Endothelial cell of umbilical vein (primary cell): ENCODE results near the gene GAD2. TPM values are rescaled to one million over a fixed set of nuclear protein-coding genes. Genes with fewer than 3 reads are reported as not detected.

Source experiments
- BruUV-seq: library from RNA; stranded (reverse); fragments of 400-500 nt; replicated peaks from 2 replicates; lab custom pipeline; 2021; lab: Mats Ljungman, UMichigan
- CTCF ChIA-PET: fragments of 300-600, 350-600 bp; sonication (Branson Sonifier 250); formaldehyde crosslinking; loops from one replicate; lab custom pipeline; 2021; ENCODE audit warnings: antibody characterized with exemption, inconsistent platforms; lab: Charles Lee
- POLR2A ChIA-PET: fragments of 300-600, 350-600 bp; sonication (Branson Sonifier 250); formaldehyde crosslinking; loops from one replicate; lab custom pipeline; 2021; ENCODE audit warnings: antibody characterized with exemption, inconsistent platforms; lab: Charles Lee
- DNase-seq: peaks from one replicate; pipeline ENCODE4 v3.0.0-alpha.2; 2011; ENCODE audit warnings: low read depth, low spot score
- FAIRE-seq: peaks from 2 replicates; lab custom pipeline; 2011; peaks lifted over from hg19 to GRCh38; lab: Jason Lieb, UNC
- H2AFZ ChIP-seq: 2 replicates; pipeline ENCODE4 v1.6.0; 2012; ENCODE audit warnings: low read depth, low read length, control low read depth, inconsistent platforms
- H3K27ac ChIP-seq: 2 replicates; pipeline ENCODE4 v1.5.1; 2011; ENCODE audit warnings: low read depth, mild to moderate bottlenecking, control low read depth, low read length, moderate library complexity; ENCODE audit not compliant: insufficient read depth
- H3K27me3 ChIP-seq, 2 experiments: 2 replicates each; pipeline versions ENCODE4 v1.6.0 to v1.6.1; 2011; ENCODE audit warnings: low read length in 2 of 2, mixed read lengths in 1 of 2; ENCODE audit not compliant: control insufficient read depth in 2 of 2, insufficient read depth in 2 of 2
- H3K36me3 ChIP-seq, 2 experiments: 2 replicates in 1 of 2; 3 replicates in 1 of 2; pipeline ENCODE4 v1.5.1; 2011; ENCODE audit warnings: low read length in 2 of 2, mild to moderate bottlenecking in 1 of 2, moderate library complexity in 1 of 2; ENCODE audit not compliant: control insufficient read depth in 2 of 2, insufficient read depth in 2 of 2; ENCODE audit errors: extremely low read depth in 1 of 2
- H3K4me1 ChIP-seq: 3 replicates; pipeline ENCODE4 v1.5.1; 2011; ENCODE audit warnings: mild to moderate bottlenecking, low read length; ENCODE audit not compliant: control insufficient read depth, insufficient read depth; ENCODE audit errors: extremely low read depth
- H3K4me2 ChIP-seq: 2 replicates; pipeline ENCODE4 v1.6.1; 2011; ENCODE audit warnings: low read length, control low read depth, mixed read lengths; ENCODE audit not compliant: insufficient read depth
- H3K4me3 ChIP-seq, 3 experiments: fragments of 200-600 bp in 1 of 3; sonication (generic), shearing (Covaris generic) in 1 of 3; replicated peaks in 1 of 3; 2 replicates each; pipeline ENCODE4 v1.5.1; 2011 to 2016; ENCODE audit warnings: control low read depth in 3 of 3, low read length in 3 of 3, mild to moderate bottlenecking in 2 of 3, inconsistent platforms in 1 of 3, low read depth in 1 of 3, moderate library complexity in 1 of 3; ENCODE audit not compliant: insufficient read depth in 1 of 3
- H3K79me2 ChIP-seq: 2 replicates; pipeline ENCODE4 v1.6.0; 2012; ENCODE audit warnings: low read length, inconsistent platforms; ENCODE audit not compliant: control insufficient read depth, insufficient read depth
- H3K9ac ChIP-seq: replicated peaks from 2 replicates; pipeline ENCODE3; 2011; ENCODE audit warnings: low read length, control low read depth; ENCODE audit not compliant: insufficient read depth; ENCODE audit errors: extremely low read depth
- H3K9me1 ChIP-seq: replicated peaks from 3 replicates; pipeline ENCODE4 v1.6.0; 2011; ENCODE audit warnings: mild to moderate bottlenecking, low read length; ENCODE audit not compliant: control insufficient read depth, insufficient read depth; ENCODE audit errors: extremely low read depth
- H3K9me3 ChIP-seq: replicated peaks from 2 replicates; pipeline ENCODE4 v1.5.1; 2012; ENCODE audit warnings: low read length, inconsistent platforms; ENCODE audit not compliant: control insufficient read depth, insufficient read depth
- H4K20me1 ChIP-seq: replicated peaks from 2 replicates; pipeline ENCODE3; 2011; ENCODE audit warnings: mild to moderate bottlenecking, low read length; ENCODE audit not compliant: control insufficient read depth, insufficient read depth; ENCODE audit errors: extremely low read depth
- EZH2 ChIP-seq: IDR thresholded peaks from 2 replicates; pipeline ENCODE4 v1.6.1; 2012; ENCODE audit warnings: borderline replicate concordance, low read depth, mild to moderate bottlenecking, moderate library complexity, low read length, inconsistent platforms; ENCODE audit not compliant: severe bottlenecking
- FOS ChIP-seq: IDR thresholded peaks from 2 replicates; pipeline ENCODE4 v1.6.1; 2011; ENCODE audit warnings: mild to moderate bottlenecking, low read length, moderate library complexity, borderline replicate concordance; ENCODE audit not compliant: insufficient read depth
- GATA2 ChIP-seq: IDR thresholded peaks from 2 replicates; pipeline ENCODE4 v1.7.0; 2011; ENCODE audit warnings: low read depth, mild to moderate bottlenecking, moderate library complexity, mixed read lengths, low read length; ENCODE audit not compliant: insufficient read length, insufficient read depth
- JUN ChIP-seq: IDR thresholded peaks from 2 replicates; pipeline ENCODE4 v1.6.1; 2011; ENCODE audit warnings: borderline replicate concordance, low read depth; ENCODE audit not compliant: insufficient read length, insufficient read depth
- MYC ChIP-seq: IDR thresholded peaks from one replicate; pipeline ENCODE4 v1.6.1; 2011; ENCODE audit warnings: mild to moderate bottlenecking, low read depth, low read length
- POLR2A ChIP-seq: IDR thresholded peaks from 2 replicates; pipeline ENCODE4 v1.6.1; 2012; ENCODE audit warnings: low read depth, mild to moderate bottlenecking, control low read depth, low read length
- POLR2AphosphoS5 ChIP-seq: IDR thresholded peaks from 2 replicates; pipeline ENCODE4 v1.6.1; 2012; ENCODE audit warnings: low read depth, mild to moderate bottlenecking, control low read depth, low read length, moderate library complexity; ENCODE audit not compliant: insufficient read depth
- dilution Hi-C: fragments of 300-500 bp; cut with MboI; formaldehyde crosslinking; loops from one replicate; pipeline ENCODE4 v1.15.0; 2019; ENCODE audit warnings: low sequenced_read_pairs; ENCODE audit not compliant: extremely low pct_ligation_motif_present
- intact Hi-C: fragments of 100-400 bp; cut with micrococcal nuclease; formaldehyde crosslinking; loops from one replicate; pipeline ENCODE4 v1.10.0; 2022
- polyA plus RNA-seq, 4 experiments: library from polyadenylated mRNA; depleted of rRNA in 3 of 4; stranded (reverse) in 3 of 4; unstranded in 1 of 4; fragments of >200 nt; gene quantifications; 2 replicates each; pipeline versions ENCODE4 v1.2.1 to v1.2.3, GENCODE V29; 2011 to 2012; ENCODE audit warnings: missing spikeins in 1 of 4
- total RNA-seq: library from RNA; stranded (reverse); gene quantifications from 2 replicates; pipeline ENCODE4 v1.2.3, GENCODE V29; 2021
- TF ChIP-seq, protein P1 (sequence below): IDR thresholded peaks from 2 replicates; pipeline ENCODE4 v1.6.1; 2011; ENCODE audit not compliant: insufficient read depth, insufficient read length
- TF ChIP-seq, protein P2 (sequence below), 2 donors: IDR thresholded peaks; 1 replicate in 1 of 2; 2 replicates in 1 of 2; pipeline ENCODE4 v1.5.1; 2011; ENCODE audit warnings: low read length in 2 of 2, mild to moderate bottlenecking in 2 of 2, moderate library complexity in 2 of 2, control low read depth in 1 of 2, inconsistent platforms in 1 of 2, low read depth in 1 of 2; ENCODE audit not compliant: insufficient read depth in 1 of 2; ENCODE audit errors: extremely low read depth in 1 of 2

GAD2 gene
- total and polyA plus RNA-seq, 2 donors (not counting 3 experiments of a cell fraction or from before 2014, with no cell fraction given), result not detected

DNA sequence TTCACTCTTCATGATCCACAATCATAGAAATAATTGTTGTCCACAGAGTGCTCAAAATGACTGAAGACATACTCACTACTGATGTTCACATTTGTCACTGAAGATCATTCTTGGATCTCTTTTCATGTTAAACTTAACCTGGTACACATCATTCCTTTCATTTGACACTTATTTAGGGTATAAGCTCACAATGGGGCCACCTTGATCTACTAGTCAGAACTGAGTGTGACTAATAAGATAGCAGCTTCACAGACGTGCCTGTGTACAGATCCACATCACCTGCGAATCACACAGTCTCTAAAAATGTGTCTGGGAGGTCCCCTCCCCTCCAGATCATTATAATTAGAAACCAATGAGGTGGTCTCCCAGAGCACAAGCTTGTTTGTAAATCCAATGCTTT is 21.8 kb downstream of the GAD2 start:
- DNase-seq (no peak), FAIRE-seq (no peak)
- no peak for TF ChIP-seq EZH2
- TF ChIP-seq, protein P1, sequence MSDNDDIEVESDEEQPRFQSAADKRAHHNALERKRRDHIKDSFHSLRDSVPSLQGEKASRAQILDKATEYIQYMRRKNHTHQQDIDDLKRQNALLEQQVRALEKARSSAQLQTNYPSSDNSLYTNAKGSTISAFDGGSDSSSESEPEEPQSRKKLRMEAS, result no peak
- TF ChIP-seq POLR2AphosphoS5, result no peak
- no peak for TF ChIP-seq GATA2
- TF ChIP-seq POLR2A, result no peak
- no peak for TF ChIP-seq MYC
- TF ChIP-seq, protein P2, sequence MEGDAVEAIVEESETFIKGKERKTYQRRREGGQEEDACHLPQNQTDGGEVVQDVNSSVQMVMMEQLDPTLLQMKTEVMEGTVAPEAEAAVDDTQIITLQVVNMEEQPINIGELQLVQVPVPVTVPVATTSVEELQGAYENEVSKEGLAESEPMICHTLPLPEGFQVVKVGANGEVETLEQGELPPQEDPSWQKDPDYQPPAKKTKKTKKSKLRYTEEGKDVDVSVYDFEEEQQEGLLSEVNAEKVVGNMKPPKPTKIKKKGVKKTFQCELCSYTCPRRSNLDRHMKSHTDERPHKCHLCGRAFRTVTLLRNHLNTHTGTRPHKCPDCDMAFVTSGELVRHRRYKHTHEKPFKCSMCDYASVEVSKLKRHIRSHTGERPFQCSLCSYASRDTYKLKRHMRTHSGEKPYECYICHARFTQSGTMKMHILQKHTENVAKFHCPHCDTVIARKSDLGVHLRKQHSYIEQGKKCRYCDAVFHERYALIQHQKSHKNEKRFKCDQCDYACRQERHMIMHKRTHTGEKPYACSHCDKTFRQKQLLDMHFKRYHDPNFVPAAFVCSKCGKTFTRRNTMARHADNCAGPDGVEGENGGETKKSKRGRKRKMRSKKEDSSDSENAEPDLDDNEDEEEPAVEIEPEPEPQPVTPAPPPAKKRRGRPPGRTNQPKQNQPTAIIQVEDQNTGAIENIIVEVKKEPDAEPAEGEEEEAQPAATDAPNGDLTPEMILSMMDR (IDR thresholded peaks at IDR 0.05; ENCODE audit: extremely low read depth in 1 of 2, insufficient read depth in 1 of 2, low read depth in 1 of 2, low read length in 2 of 2), result no peak
- TF ChIP-seq FOS, result no peak
- no peak for TF ChIP-seq JUN
- dilution Hi-C loops, result no loop called here
- no peaks in the 10 kb centered on the region for H3K36me3 ChIP-seq
- H2AFZ ChIP-seq, result no peak overlapping the region
- no peaks in the 10 kb centered on the region for H3K9me1 ChIP-seq
- H3K27ac ChIP-seq, result no peak overlapping the region
- no peaks in the 10 kb centered on the region for H4K20me1 ChIP-seq
- no peak overlapping the region for H3K9ac ChIP-seq
- no peak overlapping the region for H3K4me3 ChIP-seq
- ChIA-PET POLR2A (no interaction called here), CTCF (no interaction called here)
- BruUV-seq, result no TSS peak
- H3K27me3 ChIP-seq, result no peaks in the 10 kb centered on the region
- H3K9me3 ChIP-seq, result peaks cover 3% of the 10 kb centered on the region
- intact Hi-C loops, result no loop called here
- no peaks in the 10 kb centered on the region for H3K79me2 ChIP-seq
- H3K4me1 ChIP-seq, result no peaks in the 10 kb centered on the region
- no peak overlapping the region for H3K4me2 ChIP-seq
